Fibroblast of skin of abdomen (primary cell): Measurements from ENCODE around the gene SMIM20.

Source experiments
- DNase-seq: peaks from one replicate; pipeline ENCODE4 v3.0.0-alpha.2; 2013

Gene SMIM20

DNA sequence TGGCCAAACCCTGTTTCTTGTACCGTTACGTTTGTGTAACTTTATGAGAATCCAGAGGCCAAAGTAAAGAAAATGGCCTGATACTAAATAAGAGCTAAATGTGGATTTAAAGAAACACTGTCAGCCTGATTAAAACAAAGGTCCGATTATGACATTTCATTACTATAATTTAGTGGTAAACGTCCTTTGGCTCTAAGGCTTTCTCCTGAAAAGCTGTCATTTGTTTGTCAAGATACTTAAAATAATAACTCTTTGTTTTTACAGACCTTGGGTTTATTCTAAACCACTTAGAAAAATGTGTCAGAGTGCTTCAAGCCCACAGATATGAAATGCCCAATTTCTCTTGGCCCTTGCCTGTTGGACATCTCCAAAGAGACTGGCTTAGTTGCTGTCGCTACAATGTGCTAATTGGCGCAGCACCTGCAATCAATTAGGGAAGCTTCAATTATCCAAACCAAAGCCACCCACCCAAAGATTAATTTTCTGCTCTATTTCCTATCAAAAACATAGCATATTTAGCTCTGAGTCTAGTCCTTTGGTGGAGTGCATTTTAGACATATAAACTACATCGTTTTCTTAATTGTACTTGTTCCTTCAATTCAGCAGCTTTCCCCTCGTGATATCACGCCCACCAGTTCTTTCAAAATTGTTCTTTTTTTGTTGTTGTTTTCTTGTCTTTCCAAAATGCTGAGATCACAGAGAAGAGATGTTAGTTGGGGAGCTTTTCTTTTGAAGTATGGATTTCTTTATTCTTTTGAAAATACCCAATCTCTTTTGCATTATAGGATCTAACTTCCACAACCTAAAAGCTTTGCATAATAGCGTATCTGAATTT, 13.6 kb downstream of the SMIM20 start:
- no peak for DNase-seq

DNA sequence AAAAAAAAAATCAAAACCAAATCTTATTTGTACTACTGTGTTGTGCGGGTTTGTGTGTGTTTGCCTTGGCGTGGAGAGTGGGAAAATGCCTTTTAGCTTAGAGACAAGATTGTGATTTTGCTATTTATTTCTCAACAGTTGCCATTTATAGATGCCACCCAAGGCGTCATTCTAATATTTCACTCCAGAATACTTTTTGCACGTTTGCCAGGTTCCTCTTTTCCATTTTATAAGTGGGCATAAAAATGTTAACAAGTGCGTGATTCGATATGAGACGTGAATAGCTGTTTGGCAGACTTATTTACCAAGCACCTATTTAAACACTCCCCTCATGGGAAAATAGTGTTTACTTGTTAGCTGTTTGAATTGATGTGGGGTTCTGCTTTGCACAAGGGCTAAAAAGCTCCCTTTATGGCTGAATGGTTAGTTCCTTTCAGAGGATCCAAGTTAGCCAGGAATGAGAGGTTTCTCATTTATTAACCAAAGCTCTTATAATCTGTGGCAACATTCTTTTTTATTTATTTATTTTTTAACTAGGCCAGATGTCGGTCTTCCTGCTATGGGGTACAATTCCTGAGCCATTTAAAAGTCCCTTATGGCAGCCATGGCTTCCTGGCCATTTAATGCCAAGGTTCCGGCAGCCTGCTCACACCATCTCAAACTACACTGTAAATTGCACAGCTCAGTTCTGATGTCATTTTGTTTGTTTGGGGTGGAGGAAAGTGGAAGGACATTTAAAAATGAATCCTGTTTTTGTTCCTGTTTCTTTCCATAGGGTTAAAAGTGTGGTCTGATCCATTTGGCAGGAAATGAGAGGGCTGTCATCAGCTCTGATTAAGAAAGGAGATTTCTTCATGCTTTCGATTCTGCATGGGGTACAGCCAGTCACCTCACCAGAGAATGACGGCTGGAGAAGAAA, 14.6 kb downstream of the SMIM20 start:
- DNase-seq = peak; percentile 85

DNA sequence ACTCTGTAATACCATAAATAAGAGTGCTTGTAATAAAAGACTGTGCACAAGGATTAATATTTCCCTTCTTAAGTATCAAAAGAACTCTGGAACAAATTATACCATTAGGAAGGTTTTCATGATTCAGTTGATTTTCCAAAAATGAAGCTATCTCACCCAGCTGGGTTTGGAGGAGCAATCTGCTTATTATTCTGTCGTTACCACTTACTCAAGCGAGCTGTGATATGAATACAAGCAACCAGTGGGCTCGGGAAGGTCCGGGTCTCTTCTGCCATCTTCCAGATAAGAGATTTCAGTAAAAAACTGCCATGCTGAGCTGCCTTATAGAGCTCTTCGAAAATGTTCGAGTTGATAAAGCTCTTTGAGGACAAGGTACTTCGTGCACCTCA, 15.3 kb downstream of the SMIM20 start:
- DNase-seq = no peak

- no peak for DNase-seq
These were observed 16.8 kb downstream of the SMIM20 start for GRCh38 chr4:25930731-25931354.

GRCh38 chr4:25936696-25937095, 22.7 kb downstream of the SMIM20 start:
- no peak for DNase-seq

DNA sequence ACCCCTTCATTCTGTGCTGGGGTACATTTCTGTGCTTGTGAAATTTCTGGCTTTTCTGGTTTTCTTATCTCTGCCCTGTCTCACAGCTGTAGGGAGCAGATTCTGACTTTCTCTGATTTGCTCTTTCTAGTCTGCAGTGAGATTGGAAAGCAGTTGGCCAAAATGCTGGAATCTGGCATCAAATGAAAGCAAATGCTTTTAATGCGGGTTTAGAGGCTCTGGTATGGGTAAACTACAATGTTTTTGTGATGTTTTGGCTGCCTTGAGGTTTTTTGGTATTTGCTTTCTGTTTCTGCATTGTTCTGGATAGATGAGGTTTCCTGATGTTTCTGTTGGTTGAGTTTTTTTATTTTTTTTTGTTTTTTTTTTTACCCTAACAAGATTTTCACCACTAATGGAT, 23.8 kb downstream of the SMIM20 start:
- DNase-seq = peak; percentile 76

DNA sequence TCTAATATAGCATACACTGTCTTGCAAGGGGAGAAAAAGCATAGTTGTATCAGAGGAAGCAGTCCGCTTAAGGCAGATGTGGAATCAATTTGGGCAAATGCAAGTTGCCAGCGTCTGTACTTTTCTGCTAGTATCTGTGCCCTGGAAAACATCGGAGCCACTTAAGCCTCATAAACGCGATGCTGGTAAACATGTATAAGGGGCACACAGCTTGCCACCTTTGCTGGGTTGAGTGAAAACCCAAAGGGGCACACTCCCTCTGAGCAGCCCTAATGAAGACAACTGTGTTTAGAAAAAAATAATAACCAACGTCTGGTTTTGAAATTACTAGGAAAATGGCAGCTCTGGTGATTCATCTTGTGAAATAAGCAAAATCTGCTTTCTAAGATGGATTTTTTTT, 24.3 kb downstream of the SMIM20 start:
- DNase-seq = no peak

GRCh38 chr4:25938787-25939186, 24.8 kb downstream of the SMIM20 start:
- DNase-seq = peak; percentile 67

DNA sequence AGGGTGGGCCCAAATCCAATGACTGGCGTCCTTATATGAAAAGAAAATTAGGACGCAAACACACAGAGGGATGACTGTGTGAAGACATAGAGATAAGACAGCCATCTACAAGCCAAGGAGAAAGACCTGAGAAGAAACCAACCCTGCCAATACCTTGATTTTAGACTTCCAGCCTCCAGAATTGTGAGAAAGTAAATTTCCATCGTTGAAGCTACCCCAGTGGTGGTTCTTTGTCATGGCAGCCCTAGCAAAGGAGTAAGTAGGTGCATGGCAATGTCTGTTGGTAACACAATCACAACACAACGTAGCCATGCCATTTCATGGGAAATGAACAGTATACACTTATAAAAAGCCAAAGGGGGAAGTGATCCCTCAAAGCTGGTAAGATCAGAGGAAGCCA, 25.3 kb downstream of the SMIM20 start:
- no peak for DNase-seq

DNA sequence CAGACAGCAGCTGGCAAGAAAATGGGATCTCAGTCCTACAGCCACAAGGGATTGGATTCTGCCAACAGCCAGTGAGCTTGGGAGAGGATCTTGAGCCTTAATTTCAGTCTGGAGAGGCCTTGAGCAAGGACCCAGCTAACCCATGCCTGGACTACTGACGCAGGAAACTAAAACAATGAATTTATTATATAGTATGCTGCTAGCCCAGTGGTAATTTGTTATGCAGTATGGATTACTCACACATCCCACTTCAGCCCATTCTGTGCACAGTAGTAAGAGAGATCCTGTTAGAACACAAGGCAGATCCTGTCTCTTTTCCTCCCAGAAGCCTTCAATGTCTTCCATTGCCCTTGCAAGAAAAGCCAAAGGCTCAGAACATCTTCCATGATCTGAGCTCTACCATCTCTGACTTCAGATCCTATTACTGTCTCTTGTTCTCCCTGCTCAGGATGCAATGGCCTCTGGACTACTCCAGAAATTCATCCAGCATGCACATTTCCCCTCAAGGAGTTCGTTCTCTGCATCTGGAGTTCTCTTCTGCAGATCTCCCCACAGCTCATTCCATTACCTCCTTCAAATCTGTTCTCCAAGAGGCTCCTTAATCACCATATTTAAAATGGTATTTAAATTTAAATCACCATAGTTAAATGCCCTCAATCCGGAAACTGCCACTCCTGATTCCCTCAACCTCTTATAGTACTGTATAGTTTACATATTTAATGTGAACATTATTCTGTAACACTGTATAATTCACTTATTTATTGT, 27.6 kb downstream of the SMIM20 start:
- DNase-seq = no peak

DNA sequence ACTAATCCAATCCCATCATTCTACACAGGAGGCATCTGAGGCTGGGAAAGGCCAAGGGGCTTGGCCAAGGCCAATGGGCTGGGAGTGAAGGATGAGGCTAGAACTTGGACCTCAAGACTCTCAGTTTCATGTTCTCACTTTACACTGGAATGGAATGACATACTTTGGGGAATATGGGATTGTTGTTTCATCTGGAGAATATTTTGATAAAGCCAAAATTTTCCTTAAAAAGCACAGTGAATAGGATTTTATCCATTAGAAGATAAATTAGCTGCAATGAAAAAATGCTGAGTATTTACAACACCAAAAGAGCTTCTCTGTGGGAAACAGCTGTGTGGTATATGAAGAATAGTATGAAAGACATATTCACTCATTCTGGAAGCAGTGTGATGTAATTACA, 29.3 kb downstream of the SMIM20 start:
- peak; percentile 71 for DNase-seq

DNA sequence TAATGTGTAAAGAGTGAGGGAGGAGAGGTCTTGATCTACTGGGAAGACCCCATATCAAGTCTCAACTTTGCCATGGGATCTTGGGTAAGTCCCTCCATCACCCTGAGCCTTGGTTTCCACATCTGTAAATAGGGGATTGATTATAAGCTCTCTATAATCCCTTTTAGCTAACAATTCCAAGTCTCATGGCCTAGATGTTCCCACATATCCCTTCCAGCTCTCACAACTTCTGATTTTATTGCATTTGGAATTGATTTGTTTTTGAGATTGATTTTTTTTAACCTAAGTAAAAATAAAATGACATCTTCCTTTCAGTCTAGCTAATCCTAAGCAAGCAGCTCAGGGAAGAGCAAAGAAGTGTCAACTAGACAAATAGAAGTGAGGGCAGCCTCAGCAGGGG, 29.8 kb downstream of the SMIM20 start:
- no peak for DNase-seq

DNA sequence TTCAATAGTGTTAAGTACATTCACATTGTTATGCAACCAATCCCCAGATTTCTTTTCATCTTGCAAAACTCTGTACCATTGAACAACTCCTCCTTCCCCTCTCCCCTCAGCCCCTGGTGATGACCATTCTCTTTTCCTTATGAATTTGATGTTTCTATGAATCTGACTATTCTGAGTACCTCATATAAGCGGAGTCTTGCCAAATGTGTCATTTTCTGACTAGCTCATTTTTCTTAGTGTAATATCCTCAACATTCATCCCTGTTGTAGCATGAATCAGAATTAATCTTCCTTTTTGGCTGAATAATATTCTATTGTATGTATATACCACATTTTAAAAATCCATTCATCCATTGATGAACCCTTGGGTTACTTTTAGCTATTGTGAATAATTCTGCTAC, 34.0 kb downstream of the SMIM20 start:
- no peak for DNase-seq

- no peak for DNase-seq
These were observed 35.2 kb downstream of the SMIM20 start for GRCh38 chr4:25949173-25949748.

GRCh38 chr4:25949994-25950393, 36.0 kb downstream of the SMIM20 start:
- DNase-seq = no peak

- no peak for DNase-seq
These were observed 36.7 kb downstream of the SMIM20 start for GRCh38 chr4:25950461-25951389.

GRCh38 chr4:25951390-25951952, 37.5 kb downstream of the SMIM20 start:
- no peak for DNase-seq

- DNase-seq = peak; percentile 43
These were observed 39.7 kb downstream of the SMIM20 start for GRCh38 chr4:25953740-25954139.

DNA sequence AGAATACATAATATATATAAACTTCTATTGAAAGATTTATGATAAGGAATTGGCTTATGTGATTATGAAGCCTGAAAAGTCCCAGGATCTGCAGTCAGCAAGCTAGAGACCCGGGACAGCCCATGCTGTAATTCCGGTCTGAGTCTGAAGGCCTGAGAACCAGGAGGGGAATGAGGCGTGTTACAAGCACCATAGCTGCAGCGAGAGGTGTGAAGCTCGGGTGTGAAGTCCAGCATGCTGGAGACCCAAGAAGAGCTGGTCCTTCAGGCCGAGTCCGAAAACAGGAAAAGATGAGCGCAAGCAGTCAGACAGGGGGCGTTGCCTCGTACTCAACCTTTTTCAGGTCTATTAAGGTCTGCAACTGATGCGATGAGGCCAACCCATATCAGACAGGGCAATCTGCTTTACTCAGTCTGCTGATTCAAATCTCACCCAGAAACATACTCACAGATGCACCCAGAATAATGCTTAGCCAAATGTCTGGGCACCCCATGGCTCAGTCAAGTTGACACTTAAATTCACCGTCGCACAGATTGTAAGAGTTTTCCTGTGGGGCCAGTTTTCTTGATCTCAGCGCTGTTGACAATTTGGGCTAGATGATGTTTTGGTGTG, 40.4 kb downstream of the SMIM20 start:
- no peak for DNase-seq

DNA sequence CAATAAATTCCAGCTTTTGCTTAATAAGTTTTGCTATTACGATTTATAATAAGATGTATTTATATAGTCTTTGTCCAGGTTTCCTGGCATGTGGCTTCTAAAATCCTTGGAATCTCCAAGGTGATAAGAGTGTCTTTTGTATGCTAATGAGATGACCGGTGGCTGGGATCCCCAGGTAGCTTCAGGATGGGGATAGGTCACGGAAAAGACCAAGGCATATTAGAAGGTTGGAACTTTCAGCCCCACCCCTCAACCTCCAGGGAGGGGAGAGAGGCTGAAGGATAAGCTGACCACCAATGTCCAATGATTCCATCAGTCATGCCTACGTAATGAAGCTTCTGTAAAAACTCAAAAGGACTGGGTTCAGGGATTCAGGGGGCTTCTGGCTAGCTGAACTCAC, 41.7 kb downstream of the SMIM20 start:
- no peak for DNase-seq
